GM12878 (cell line): ENCODE measurements around the gene PRDM16. TPM values are rescaled to one million over a fixed set of nuclear protein-coding genes. Genes with fewer than 3 reads are reported as not detected.

Source experiments
- ATAC-seq: fragments of 200-7000 bp; cut with Tn5 transposase; 3 replicates; pipeline ENCODE4 v1.9.1; 2020; ENCODE audit warnings: mild to moderate bottlenecking, moderate library complexity
- BruUV-seq: library from RNA; stranded (reverse); fragments of 400-500 nt; replicated peaks from 2 replicates; lab custom pipeline; 2021; lab: Mats Ljungman, UMichigan
- CTCF ChIA-PET: fragments of 300-600 bp; sonication (Branson Sonifier 250); formaldehyde crosslinking; extraction: SDS; loops from one replicate; lab custom pipeline; 2021; ENCODE audit warnings: inconsistent platforms; lab: Yijun Ruan, JAX
- POLR2A ChIA-PET: fragments of 350-600 bp; formaldehyde crosslinking; extraction: SDS; loops from one replicate; lab custom pipeline; 2021; ENCODE audit warnings: inconsistent platforms; lab: Charles Lee
- RAD21 ChIA-PET: fragments of 300-600 bp; sonication (Branson Sonifier 250); formaldehyde crosslinking; loops from one replicate; lab custom pipeline; 2023; ENCODE audit warnings: antibody characterized with exemption; ENCODE audit not compliant: unreplicated experiment; lab: Charles Lee
- SMC1A ChIA-PET: fragments of 300-600 bp; sonication (Branson Sonifier 250); formaldehyde crosslinking; loops from one replicate; lab custom pipeline; 2023; ENCODE audit not compliant: unreplicated experiment, uncharacterized antibody; lab: Charles Lee
- DNase-seq: peaks from one replicate; pipeline ENCODE4 v3.0.0-alpha.2; 2011; ENCODE audit warnings: low read depth, low spot score
- FAIRE-seq: peaks from 3 replicates; lab custom pipeline; 2011; peaks lifted over from hg19 to GRCh38; lab: Jason Lieb, UNC
- H2AFZ ChIP-seq: 2 replicates; pipeline ENCODE4 v1.6.0; 2011; ENCODE audit warnings: low read depth, low read length, control low read depth; ENCODE audit not compliant: control insufficient read depth
- H3K27ac ChIP-seq: 2 replicates; pipeline ENCODE4 v1.5.1; 2011; ENCODE audit warnings: control low read depth; ENCODE audit not compliant: control insufficient read depth, insufficient read depth
- H3K27me3 ChIP-seq, 2 experiments: replicated peaks in 1 of 2; 2 replicates each; pipeline versions ENCODE4 v1.6.0 to v1.6.1; 2011; ENCODE audit warnings: low read length in 1 of 2; ENCODE audit not compliant: control insufficient read depth in 2 of 2, insufficient read depth in 2 of 2
- H3K36me3 ChIP-seq, 2 experiments: 2 replicates each; pipeline ENCODE4 v1.5.1; 2011; ENCODE audit warnings: low read length in 1 of 2; ENCODE audit not compliant: control insufficient read depth in 2 of 2, insufficient read depth in 2 of 2
- H3K4me1 ChIP-seq: 2 replicates; pipeline ENCODE4 v1.6.1; 2011; ENCODE audit warnings: mild to moderate bottlenecking, low read length, moderate library complexity, mixed read lengths; ENCODE audit not compliant: control insufficient read depth, insufficient read depth
- H3K4me2 ChIP-seq: 2 replicates; pipeline ENCODE4 v1.6.0; 2011; ENCODE audit warnings: control low read depth; ENCODE audit not compliant: control insufficient read depth, insufficient read depth
- H3K4me3 ChIP-seq: fragments of 200-600 bp; sonication (generic); 2 replicates; pipeline ENCODE4 v1.5.1; 2016
- H3K79me2 ChIP-seq: 2 replicates; pipeline ENCODE4 v1.6.0; 2011; ENCODE audit warnings: low read length; ENCODE audit not compliant: control insufficient read depth, insufficient read depth
- H3K9ac ChIP-seq: 2 replicates; pipeline ENCODE4 v1.8.0; 2011; ENCODE audit warnings: low read length, control low read depth, mixed read lengths; ENCODE audit not compliant: control insufficient read depth, insufficient read depth
- H3K9me3 ChIP-seq: replicated peaks from 3 replicates; pipeline ENCODE4 v1.5.1; 2011; ENCODE audit warnings: mild to moderate bottlenecking, low read length; ENCODE audit not compliant: control insufficient read depth, insufficient read depth
- H4K20me1 ChIP-seq: 2 replicates; pipeline ENCODE4 v1.6.0; 2011; ENCODE audit not compliant: control insufficient read depth, insufficient read depth
- EGR1 ChIP-seq, 2 experiments: IDR thresholded peaks; 1 replicate in 1 of 2; 2 replicates in 1 of 2; pipeline ENCODE4 v1.6.1; 2011 to 2012; ENCODE audit warnings: low read depth in 2 of 2, low read length in 2 of 2, borderline replicate concordance in 1 of 2, mild to moderate bottlenecking in 1 of 2, moderate library complexity in 1 of 2
- GATAD2B ChIP-seq: fragments of 450-650 bp; conservative IDR thresholded peaks from 2 replicates; pipeline ENCODE4 v1.6.1; 2017; ENCODE audit warnings: low read depth, mild to moderate bottlenecking, moderate library complexity
- NFYB ChIP-seq: IDR thresholded peaks from 2 replicates; pipeline ENCODE4 v1.6.1; 2011; ENCODE audit warnings: low read depth, mild to moderate bottlenecking, low read length, improper control_type of control experiment, moderate library complexity; ENCODE audit not compliant: insufficient read depth
- PML ChIP-seq: IDR thresholded peaks from 2 replicates; pipeline ENCODE4 v1.6.1; 2012; ENCODE audit warnings: low read length, inconsistent platforms
- POLR2AphosphoS5 ChIP-seq: IDR thresholded peaks from 2 replicates; pipeline ENCODE4 v1.6.1; 2011; ENCODE audit warnings: mild to moderate bottlenecking, low read length, inconsistent platforms
- TCF3 ChIP-seq: IDR thresholded peaks from 2 replicates; pipeline ENCODE4 v1.6.1; 2012; ENCODE audit warnings: low read depth, mild to moderate bottlenecking, low read length, borderline replicate concordance; ENCODE audit not compliant: insufficient read depth
- YBX1 ChIP-seq: fragments of 450-650 bp; IDR thresholded peaks from 2 replicates; pipeline ENCODE4 v1.6.1; 2016; ENCODE audit warnings: antibody characterized with exemption
- YY1 ChIP-seq: IDR thresholded peaks from 2 replicates; pipeline ENCODE4 v1.6.1; 2011; ENCODE audit warnings: low read depth, mild to moderate bottlenecking, low read length
- WGBS: methylation state at CpG from one replicate; pipeline ENCODE4 v1.1.6; 2016; ENCODE audit warnings: low lambda C conversion rate; ENCODE audit not compliant: insufficient replicate concordance, insufficient coverage; ENCODE audit errors: missing lambda C conversion rate; 5-methylcytosine and 5-hydroxymethylcytosine counted together
- in situ Hi-C: fragments of 300-500 bp; cut with MboI; formaldehyde crosslinking; loops from 9 replicates; pipeline ENCODE4 v1.14.3; 2018; ENCODE audit warnings: mixed read lengths
- intact Hi-C: fragments of 100-400 bp; cut with micrococcal nuclease; formaldehyde crosslinking; loops from one replicate; pipeline ENCODE4 v1.14.2; 2022; ENCODE audit not compliant: unreplicated experiment
- polyA plus RNA-seq, 11 experiments: library from polyadenylated mRNA; depleted of rRNA in 4 of 11; unstranded in 6 of 11; stranded (reverse) in 5 of 11; fragments of >200 nt; fragmentation: Nextera tagmentation in 4 of 11; fragmentation: Illumina TruSeq in 1 of 11; extraction: Ambion mirVana in 4 of 11; extraction: Trizol in 1 of 11; gene quantifications; 1 replicate in 1 of 11; 2 replicates in 10 of 11; pipeline versions ENCODE4 v1.2.1 to v1.2.3, GENCODE V29; 2011 to 2016; ENCODE audit warnings: inconsistent platforms in 2 of 11, missing spikeins in 2 of 11, low read depth in 1 of 11
- total RNA-seq, 4 experiments: library from RNA; depleted of rRNA in 3 of 4; stranded (reverse); fragments of >200 nt in 3 of 4; fragmentation: Illumina TruSeq in 1 of 4; extraction: Trizol in 1 of 4; gene quantifications; 2 replicates each; pipeline versions ENCODE4 v1.2.1 to v1.2.3, GENCODE V29; 2013 to 2021
- TF ChIP-seq, protein P1 (sequence below): IDR thresholded peaks from 2 replicates; pipeline ENCODE4 v1.6.1; 2012; ENCODE audit warnings: improper control_type of control experiment, low read depth, low read length; ENCODE audit not compliant: insufficient replicate concordance
- TF ChIP-seq, protein P2 (sequence below): IDR thresholded peaks from 2 replicates; pipeline ENCODE4 v1.6.1; 2011; ENCODE audit warnings: borderline replicate concordance, low read depth, mild to moderate bottlenecking, moderate library complexity, mixed read lengths, low read length; ENCODE audit not compliant: insufficient read depth; ENCODE audit errors: extremely low read length
- TF ChIP-seq, protein P3 (sequence below): fragments of 450-650 bp; IDR thresholded peaks from 2 replicates; pipeline ENCODE4 v1.6.1; 2017; ENCODE audit warnings: mild to moderate bottlenecking, moderate library complexity
- TF ChIP-seq, protein P4 (sequence below): fragments of 450-650 bp; IDR thresholded peaks from 2 replicates; pipeline ENCODE4 v1.6.1; 2016; ENCODE audit warnings: mild to moderate bottlenecking

Gene PRDM16
- total and polyA plus RNA-seq, 10 of the 15 experiments (the other 5 are each of a cell fraction or from before 2014, with no cell fraction given) = 0.03 TPM; not detected in 9

DNA sequence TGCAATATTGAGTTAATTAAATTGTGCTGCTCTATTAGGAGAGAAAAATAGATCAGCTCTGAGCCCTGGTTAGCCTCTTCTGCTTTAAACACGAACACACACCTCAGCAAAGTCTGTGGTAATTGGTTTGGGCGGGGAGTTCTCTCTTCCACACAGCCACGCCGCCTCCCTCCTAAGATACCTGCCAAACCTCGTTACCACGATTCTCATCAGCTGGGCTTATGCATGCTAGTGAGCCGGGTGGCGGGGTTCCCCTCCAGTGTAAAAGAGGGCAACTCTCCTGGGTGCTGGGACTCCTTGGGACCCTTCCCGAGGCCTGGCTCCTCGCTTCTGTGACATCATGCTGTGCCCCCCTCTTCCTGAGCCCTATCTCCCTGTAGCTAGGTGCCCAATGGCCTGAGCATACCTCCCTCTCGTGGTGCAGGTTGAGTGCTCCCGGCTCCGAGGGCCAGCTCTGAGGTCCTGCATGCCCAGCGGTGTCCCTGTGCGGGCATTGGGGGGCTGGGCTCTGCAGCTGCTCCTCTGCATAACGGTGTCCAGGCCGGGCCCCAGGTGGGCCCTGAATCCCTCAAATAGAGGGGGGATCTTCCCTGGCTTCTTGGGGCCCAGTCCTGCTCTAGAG is 182.9 kb downstream of the PRDM16 start:
- in situ Hi-C loops (no loop called here), intact Hi-C loops (no loop called here)
- 15% methylated on average over 17 of the region's 17 CpGs for WGBS
- Histone ChIP-seq H3K4me2 (no peak overlapping the region), H2AFZ (no peak overlapping the region), H4K20me1 (no peaks in the 10 kb centered on the region), H3K4me3 (no peak overlapping the region), H3K9ac (no peak overlapping the region), H3K79me2 (no peaks in the 10 kb centered on the region), H3K9me3 (no peaks in the 10 kb centered on the region), H3K27ac (no peak overlapping the region), H3K36me3 (no peaks in the 10 kb centered on the region), H3K4me1 (no peaks in the 10 kb centered on the region), H3K27me3 (no peaks in the 10 kb centered on the region)
- ChIA-PET RAD21 (no interaction called here), CTCF (no interaction called here), POLR2A (no interaction called here), SMC1A (no interaction called here)
- no peak for DNase-seq
- FAIRE-seq = no peak
- no peak for ATAC-seq
- BruUV-seq = no TSS peak
- TF ChIP-seq YBX1 (no peak), NFYB (no peak), GATAD2B (no peak), PML (no peak), TCF3 (no peak), EGR1 (IDR thresholded peaks at IDR 0.05; ENCODE audit: borderline replicate concordance in 1 of 2, low read depth in 2 of 2, low read length in 2 of 2) (no peak), POLR2AphosphoS5 (no peak), YY1 (no peak)
- TF ChIP-seq, protein P1, sequence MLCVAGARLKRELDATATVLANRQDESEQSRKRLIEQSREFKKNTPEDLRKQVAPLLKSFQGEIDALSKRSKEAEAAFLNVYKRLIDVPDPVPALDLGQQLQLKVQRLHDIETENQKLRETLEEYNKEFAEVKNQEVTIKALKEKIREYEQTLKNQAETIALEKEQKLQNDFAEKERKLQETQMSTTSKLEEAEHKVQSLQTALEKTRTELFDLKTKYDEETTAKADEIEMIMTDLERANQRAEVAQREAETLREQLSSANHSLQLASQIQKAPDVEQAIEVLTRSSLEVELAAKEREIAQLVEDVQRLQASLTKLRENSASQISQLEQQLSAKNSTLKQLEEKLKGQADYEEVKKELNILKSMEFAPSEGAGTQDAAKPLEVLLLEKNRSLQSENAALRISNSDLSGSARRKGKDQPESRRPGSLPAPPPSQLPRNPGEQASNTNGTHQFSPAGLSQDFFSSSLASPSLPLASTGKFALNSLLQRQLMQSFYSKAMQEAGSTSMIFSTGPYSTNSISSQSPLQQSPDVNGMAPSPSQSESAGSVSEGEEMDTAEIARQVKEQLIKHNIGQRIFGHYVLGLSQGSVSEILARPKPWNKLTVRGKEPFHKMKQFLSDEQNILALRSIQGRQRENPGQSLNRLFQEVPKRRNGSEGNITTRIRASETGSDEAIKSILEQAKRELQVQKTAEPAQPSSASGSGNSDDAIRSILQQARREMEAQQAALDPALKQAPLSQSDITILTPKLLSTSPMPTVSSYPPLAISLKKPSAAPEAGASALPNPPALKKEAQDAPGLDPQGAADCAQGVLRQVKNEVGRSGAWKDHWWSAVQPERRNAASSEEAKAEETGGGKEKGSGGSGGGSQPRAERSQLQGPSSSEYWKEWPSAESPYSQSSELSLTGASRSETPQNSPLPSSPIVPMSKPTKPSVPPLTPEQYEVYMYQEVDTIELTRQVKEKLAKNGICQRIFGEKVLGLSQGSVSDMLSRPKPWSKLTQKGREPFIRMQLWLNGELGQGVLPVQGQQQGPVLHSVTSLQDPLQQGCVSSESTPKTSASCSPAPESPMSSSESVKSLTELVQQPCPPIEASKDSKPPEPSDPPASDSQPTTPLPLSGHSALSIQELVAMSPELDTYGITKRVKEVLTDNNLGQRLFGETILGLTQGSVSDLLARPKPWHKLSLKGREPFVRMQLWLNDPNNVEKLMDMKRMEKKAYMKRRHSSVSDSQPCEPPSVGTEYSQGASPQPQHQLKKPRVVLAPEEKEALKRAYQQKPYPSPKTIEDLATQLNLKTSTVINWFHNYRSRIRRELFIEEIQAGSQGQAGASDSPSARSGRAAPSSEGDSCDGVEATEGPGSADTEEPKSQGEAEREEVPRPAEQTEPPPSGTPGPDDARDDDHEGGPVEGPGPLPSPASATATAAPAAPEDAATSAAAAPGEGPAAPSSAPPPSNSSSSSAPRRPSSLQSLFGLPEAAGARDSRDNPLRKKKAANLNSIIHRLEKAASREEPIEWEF = no peak
- TF ChIP-seq, protein P2, sequence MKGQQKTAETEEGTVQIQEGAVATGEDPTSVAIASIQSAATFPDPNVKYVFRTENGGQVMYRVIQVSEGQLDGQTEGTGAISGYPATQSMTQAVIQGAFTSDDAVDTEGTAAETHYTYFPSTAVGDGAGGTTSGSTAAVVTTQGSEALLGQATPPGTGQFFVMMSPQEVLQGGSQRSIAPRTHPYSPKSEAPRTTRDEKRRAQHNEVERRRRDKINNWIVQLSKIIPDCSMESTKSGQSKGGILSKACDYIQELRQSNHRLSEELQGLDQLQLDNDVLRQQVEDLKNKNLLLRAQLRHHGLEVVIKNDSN = no peak
- TF ChIP-seq, protein P3, sequence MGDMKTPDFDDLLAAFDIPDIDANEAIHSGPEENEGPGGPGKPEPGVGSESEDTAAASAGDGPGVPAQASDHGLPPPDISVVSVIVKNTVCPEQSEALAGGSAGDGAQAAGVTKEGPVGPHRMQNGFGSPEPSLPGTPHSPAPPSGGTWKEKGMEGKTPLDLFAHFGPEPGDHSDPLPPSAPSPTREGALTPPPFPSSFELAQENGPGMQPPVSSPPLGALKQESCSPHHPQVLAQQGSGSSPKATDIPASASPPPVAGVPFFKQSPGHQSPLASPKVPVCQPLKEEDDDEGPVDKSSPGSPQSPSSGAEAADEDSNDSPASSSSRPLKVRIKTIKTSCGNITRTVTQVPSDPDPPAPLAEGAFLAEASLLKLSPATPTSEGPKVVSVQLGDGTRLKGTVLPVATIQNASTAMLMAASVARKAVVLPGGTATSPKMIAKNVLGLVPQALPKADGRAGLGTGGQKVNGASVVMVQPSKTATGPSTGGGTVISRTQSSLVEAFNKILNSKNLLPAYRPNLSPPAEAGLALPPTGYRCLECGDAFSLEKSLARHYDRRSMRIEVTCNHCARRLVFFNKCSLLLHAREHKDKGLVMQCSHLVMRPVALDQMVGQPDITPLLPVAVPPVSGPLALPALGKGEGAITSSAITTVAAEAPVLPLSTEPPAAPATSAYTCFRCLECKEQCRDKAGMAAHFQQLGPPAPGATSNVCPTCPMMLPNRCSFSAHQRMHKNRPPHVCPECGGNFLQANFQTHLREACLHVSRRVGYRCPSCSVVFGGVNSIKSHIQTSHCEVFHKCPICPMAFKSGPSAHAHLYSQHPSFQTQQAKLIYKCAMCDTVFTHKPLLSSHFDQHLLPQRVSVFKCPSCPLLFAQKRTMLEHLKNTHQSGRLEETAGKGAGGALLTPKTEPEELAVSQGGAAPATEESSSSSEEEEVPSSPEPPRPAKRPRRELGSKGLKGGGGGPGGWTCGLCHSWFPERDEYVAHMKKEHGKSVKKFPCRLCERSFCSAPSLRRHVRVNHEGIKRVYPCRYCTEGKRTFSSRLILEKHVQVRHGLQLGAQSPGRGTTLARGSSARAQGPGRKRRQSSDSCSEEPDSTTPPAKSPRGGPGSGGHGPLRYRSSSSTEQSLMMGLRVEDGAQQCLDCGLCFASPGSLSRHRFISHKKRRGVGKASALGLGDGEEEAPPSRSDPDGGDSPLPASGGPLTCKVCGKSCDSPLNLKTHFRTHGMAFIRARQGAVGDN = no peak
- TF ChIP-seq, protein P4, sequence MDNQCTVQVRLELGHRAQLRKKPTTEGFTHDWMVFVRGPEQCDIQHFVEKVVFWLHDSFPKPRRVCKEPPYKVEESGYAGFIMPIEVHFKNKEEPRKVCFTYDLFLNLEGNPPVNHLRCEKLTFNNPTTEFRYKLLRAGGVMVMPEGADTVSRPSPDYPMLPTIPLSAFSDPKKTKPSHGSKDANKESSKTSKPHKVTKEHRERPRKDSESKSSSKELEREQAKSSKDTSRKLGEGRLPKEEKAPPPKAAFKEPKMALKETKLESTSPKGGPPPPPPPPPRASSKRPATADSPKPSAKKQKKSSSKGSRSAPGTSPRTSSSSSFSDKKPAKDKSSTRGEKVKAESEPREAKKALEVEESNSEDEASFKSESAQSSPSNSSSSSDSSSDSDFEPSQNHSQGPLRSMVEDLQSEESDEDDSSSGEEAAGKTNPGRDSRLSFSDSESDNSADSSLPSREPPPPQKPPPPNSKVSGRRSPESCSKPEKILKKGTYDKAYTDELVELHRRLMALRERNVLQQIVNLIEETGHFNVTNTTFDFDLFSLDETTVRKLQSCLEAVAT = no peak
